NCI-H748 (cell line): ENCODE data around the gene SORCS2.
A peak's percentile ranks its signal among the peaks of the same experiment; 100 is the strongest.

Experiments used
- DNase-seq: peaks from one replicate; lab custom pipeline; 2025; ENCODE audit not compliant: unreplicated experiment; lab: John Stamatoyannopoulos, UW

Gene SORCS2

GRCh38 chr4:7498446-7499200 is 306.3 kb downstream of the SORCS2 start:
- DNase-seq, result no peak

- DNase-seq, result no peak
Observed at GRCh38 chr4:7499661-7500060, 307.3 kb downstream of the SORCS2 start.

- DNase-seq, result no peak
Observed at GRCh38 chr4:7500404-7500803, 308.1 kb downstream of the SORCS2 start.

DNA sequence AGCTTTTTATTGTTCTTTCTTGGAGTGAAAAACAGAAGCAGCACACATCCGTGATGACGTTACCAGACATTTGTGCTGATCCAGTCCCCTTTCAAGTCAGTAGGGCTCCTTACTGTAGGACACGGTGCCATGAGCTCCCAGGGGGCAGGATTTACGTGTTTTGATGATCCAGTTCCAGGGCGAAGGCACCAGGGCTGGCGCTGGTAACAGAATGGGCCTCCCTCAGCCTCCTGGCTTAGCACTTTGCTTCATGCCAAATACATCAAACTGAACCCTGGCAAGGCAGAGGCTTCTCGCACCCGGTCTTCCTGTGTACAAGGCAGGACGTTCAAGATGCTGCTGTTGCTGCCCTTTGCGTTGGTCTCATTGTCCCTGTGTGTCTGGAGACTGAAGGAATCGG is 309.0 kb downstream of the SORCS2 start:
- DNase-seq, result no peak

DNA sequence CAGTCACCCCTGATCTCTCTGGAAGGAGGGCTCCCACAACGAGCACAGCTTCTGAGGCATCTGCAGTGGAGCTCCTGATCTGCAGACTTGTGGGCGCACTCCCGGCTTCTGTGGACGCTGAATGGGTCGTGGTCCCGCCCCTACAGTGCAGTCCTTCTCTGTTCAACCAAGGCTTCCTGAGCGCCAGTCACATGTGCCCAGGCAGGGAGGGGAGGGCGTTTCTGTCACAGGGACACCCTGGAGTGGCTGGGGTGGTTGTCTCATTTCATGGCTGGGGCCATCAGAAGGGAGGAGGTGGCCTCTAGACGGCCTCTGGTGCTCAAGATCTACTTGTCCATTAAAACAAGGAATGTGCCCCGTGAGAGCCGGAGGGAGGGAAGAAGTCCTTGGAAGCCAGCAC is 309.5 kb downstream of the SORCS2 start:
- no peak for DNase-seq

DNA sequence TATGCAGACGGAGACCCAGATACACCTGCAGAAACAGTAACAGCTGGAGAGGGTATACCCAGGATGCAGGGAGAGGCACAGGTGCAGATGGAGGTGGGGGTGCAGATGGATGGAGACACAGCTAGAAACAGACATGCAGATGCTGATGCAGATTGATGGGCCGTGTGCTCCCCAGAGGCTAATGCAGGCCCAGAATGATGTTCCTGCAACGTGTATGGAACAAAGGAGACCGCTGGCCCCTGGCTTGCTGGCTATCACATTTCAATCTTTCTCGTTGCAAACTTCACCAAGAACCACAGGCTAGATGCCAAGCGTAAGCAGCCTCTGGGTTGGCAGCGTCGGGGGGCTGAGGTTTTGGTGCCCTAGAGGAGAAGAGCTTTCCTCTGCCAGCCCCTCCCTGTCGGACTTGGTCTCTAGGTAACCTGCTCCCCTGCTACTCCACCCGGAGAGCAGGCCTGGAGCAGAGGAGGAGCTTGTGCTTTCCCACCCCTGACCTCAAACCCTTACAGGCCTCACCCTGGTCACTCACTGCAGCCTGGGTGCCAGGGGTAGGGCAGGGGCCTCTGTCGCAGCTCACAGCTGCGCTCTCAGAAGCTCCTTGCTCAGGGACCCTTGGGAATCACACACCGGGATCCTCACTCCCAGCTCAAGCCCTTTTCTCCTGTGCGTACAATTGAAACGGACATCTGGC is 311.4 kb downstream of the SORCS2 start:
- no peak for DNase-seq

GRCh38 chr4:7505116-7505900 is 313.0 kb downstream of the SORCS2 start:
- no peak for DNase-seq

DNA sequence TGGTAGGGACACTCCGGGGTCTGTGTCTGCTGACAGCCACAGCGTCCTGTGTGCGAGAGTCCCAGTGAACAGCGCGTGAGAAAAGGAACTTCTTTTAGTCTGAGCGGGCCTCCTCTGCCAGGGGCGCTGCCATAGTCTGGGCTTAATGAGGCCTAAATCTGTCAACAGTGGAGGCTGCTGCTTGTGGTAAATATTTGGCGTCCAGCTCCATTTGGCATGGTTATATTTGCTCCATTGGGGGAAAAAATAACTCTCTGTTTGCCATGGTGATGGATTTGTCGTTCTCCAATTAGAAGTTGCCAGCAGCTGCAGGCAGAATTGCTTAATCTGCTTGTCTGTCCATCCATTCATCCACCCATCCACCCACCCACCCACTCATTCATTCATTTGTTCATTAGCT is 313.8 kb downstream of the SORCS2 start:
- peak; percentile 11 for DNase-seq

DNA sequence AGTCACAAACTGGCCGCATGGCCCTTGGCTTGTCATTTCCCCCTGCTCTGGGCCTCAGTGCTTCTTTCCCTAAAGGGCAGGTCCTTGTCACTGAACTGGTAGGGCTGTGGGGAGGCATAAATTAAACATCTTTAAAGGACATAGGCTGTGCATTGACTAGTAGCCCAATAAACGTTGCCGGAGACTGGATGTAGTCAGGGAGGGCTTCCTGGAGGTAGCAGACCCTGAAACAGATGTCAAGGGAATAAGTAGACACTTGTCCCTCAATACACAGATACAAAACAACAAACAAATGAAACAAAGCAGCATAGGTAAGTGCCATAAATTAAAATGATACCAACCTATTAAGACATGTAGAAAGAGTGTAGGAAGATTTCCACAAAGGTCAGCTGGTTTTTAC is 314.2 kb downstream of the SORCS2 start:
- DNase-seq, result no peak

- DNase-seq, result no peak
Observed at GRCh38 chr4:7507381-7507780, 315.0 kb downstream of the SORCS2 start.

- DNase-seq, result no peak
Observed at GRCh38 chr4:7510066-7510465, 317.7 kb downstream of the SORCS2 start.

GRCh38 chr4:7510538-7510937 is 318.2 kb downstream of the SORCS2 start:
- DNase-seq, result no peak

- no peak for DNase-seq
Observed at GRCh38 chr4:7511525-7511924, 319.2 kb downstream of the SORCS2 start.

DNA sequence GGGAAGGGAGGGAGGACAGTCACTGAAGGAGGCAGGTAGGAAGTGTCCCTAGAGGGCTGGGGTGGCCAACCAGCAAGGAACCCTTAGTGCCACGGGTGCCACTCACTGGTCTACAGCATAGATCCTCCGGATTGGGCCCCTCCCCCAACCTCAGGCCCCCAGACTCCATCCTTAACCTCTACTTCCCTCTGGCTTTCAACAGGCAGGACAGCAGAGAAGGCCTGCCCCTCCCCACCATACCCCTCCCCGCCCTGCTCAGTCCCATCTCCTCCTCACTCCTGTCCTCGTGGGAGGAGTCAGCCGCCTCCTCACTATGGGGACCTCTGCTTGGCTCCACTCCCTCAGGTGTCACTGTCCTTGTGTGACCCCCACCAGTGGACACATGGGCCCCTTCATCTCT is 320.1 kb downstream of the SORCS2 start:
- no peak for DNase-seq

- DNase-seq, result no peak
Observed at GRCh38 chr4:7512946-7513345, 320.6 kb downstream of the SORCS2 start.

- no peak for DNase-seq
Observed at GRCh38 chr4:7513671-7514070, 321.3 kb downstream of the SORCS2 start.

GRCh38 chr4:7514281-7514680 is 321.9 kb downstream of the SORCS2 start:
- no peak for DNase-seq

- DNase-seq, result no peak
Observed at GRCh38 chr4:7514789-7515188, 322.5 kb downstream of the SORCS2 start.

GRCh38 chr4:7515390-7515902 is 323.1 kb downstream of the SORCS2 start:
- no peak for DNase-seq

- DNase-seq, result no peak
Observed at GRCh38 chr4:7516096-7516772, 323.9 kb downstream of the SORCS2 start.

- DNase-seq, result no peak
Observed at GRCh38 chr4:7516773-7517144, 324.4 kb downstream of the SORCS2 start.
